ENCODE results near the gene ANKRD66.
"Not testable (repeated sequence)": the region's sequence is repeated elsewhere in the genome, so short reads cannot be mapped to it uniquely, and the experiment has no call there.

Gene ANKRD66
- 0.10 to 2.0 (median 0.34) reads per million in 17 experiments for total RNA-seq

DNA sequence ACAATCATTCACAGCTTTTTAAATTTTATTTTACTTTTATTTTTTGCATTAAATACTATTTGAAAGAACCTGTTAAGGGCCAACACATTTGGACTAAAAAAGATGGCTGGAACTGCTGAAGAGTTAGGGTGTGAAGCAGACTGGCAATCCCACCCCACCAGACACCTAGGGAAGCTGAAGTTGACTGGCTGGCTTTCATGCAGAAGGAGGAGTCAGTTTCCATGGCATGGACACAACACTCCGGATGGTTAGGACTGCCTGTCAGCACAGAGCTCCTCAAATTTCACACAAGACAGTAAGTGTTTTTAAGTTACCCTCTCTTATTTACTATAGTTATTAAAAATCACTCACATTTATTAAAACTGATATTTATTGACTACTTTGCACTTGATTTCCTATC lies at the start of gene ANKRD66:
TSS of gene ANKRD66 (plus strand) at position 238 of the 400 bp plus-strand sequence. CDS start 5,016 bp downstream, outside the sequence.
- DNase-seq = no peak

DNA sequence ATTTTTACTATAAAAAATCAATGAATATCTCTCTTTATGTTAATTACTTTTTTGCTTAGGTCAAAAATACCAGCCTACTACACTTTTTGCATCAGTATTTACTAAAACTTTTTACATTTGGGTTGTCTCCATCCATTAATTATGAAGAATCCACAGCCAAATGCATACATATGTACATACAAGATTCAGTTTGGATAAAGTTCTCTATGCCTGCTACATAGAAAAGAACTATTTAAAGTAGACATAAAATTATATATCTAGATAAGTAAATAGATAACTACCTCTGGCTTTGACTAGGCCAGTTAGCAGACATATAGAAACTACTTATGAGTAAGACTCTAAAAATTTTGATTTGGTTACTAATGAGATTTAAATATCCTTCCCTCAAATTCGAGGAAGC lies 46.8 kb upstream of the ANKRD66 start:
- no peak for DNase-seq

DNA sequence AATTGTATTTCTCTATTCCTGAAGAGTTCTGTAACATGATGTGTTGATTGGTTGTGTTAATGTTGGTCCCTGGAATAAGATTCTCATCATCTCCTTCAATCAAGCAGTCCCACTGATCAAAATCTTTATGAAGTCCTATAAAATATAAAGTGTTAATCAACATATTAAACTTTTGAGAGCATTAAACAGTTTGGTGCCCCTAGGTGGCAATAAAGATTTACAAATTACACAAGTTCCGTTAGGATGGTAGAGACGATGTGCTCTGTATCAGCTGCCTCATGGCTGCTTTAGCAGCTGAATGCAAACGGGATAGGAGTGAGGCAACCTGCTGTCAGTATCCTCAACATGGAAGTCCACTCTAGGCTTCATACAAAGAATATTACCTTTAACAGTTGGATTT lies 42.2 kb upstream of the ANKRD66 start:
- DNase-seq = peak; percentile 41 to 65 (median 52)

DNA sequence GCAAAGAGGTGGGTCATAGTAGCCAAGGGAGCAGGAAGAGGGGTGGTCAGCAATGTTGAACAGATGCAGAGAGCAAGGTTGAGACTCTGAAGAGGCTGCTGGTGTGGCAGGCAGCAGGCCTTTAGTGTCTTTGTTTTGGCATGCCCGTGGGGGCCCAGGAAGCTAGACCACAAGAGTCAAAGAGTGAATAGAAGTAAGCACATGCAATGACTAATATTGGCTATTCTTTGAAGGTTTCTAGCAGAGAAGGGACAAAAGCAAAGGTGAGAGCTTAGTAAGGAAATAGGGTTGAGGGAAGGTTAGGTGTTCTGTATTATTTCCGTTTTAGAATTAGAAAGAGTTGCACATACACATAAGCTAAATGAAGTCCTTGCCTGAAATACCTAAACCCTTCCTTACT lies 40.3 kb upstream of the ANKRD66 start:
- no peak for DNase-seq

DNA sequence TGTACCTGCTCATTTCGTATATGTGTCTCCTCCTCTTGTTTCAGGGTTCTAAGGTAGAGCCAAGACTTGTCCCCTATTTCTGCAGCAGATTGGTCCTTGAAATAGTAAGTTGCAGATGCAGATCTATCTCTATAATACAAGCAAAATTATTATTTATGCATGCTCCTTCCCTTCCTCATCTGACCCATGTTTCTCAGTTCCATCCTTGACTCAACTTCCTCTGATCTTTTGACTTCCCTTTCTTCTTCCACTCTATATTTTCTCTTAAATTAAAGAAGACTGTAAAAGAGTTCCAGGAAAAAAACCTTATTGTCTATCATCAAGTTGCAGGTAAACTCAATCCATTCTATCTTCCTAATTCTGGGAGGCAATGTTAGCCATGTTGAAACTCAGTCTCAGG lies 35.2 kb upstream of the ANKRD66 start:
- peak in 2 of 4 experiments; percentile 49 to 58 for DNase-seq

DNA sequence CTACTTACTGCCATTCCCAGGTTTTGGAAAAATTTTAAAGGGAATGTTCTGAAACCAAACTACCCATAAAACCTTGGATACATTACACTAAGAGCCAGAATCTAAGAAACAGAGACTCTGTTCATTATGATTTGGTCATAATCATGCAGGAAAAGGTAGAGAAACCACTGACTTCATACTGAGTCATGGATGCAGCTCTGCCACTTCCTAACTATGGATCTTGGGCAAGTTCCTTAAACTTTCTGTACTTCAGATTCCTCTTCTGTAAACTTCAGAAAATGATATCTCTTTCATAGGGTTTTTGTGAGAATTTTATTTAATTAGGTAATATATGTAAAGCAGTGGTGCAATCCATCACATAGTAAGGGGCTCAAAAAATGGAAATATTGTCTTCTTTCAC lies 31.6 kb upstream of the ANKRD66 start:
- peak; percentile 56 to 85 (median 71) for DNase-seq

DNA sequence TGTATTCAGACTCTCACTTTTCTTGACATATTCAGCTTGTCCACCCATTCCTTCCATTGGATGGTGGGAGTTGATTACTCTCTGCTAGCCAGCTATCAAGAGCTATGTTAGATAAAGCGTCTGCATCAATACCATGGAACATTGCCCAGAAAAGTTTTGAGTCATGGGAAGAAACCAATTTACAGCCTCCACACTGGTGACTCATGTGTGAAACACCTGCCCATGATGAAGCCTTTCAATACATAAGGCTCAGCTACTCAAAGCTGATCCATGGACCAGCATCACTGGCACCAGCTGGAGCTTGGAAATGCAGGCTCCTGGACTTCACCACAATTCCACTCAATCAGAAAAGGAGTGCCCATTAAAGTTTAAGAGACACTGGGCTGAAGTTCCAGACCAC lies 27.6 kb upstream of the ANKRD66 start:
- DNase-seq = peak in 2 of 4 experiments; percentile 19 to 21

DNA sequence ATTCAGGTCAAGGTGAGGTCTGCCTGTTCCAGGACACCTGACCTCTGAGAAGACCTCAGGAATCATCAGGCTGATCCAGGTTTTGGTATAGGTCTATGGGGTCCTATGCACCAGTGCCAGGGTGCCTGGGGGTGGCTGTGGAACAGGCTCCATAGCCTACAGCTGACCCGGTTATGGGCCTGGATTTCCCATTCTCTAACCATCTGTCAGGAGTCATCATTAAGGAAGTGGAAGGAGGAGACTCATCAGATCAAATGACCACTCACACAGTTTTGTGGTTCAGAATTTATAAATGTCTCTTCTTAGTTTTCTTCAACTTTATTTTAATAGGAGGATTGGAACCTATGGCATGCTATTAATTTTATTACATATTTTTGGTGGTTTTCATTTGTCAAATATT lies 26.3 kb upstream of the ANKRD66 start:
- peak in 3 of 4 experiments; percentile 48 to 54 (median 52) for DNase-seq

DNA sequence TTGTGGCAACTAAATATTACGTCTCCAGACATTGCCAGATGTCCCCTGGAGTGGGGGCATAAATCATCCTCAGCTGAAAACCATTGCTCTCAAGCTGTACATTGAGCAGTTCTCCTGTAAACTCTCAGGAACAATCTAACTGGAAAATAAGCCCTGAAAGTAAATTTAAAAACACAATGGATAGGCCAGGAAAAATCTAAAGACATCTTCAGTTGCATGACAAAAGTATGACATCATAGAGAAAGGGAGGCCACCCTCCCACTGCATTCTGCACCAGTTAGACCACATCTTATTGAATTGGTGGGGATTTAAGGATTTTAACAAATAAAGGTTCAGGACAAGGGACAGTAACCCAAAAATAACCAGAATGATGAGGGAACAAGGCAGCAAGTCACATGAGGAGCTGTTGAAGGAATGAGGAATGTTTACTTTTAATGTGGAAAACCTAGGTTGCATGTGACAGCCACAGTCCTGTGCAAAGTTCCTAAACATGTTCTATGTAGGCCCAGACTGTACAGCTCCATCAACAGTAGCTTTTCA lies 16.9 kb upstream of the ANKRD66 start:
- DNase-seq = peak; percentile 18 to 56 (median 32)

DNA sequence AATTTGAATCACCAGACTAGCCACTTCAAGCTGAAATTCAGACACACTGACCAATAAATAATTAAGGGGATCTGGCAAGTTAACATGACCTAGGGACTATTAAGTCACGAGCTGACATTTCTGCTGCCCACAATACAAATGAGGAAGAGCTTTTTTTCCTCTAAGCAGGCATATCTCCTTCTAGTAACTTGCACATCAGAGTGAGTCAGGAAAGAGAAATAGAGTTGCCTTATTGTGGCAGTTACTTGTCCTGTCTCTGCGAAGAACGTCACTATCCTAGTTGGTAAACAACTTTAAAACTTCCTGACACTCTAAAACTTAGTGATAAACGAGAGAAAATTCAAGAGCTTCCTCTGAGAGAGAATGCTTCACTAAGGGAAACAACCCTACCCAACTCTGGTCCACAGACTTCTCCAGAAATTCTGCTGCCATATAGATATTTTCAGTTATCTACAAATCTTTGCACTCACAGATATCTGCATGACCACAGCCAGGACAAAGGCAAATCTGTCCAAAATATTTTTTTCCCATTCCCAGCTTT lies 15.7 kb upstream of the ANKRD66 start:
- DNase-seq = peak; percentile 79 to 98 (median 90)

DNA sequence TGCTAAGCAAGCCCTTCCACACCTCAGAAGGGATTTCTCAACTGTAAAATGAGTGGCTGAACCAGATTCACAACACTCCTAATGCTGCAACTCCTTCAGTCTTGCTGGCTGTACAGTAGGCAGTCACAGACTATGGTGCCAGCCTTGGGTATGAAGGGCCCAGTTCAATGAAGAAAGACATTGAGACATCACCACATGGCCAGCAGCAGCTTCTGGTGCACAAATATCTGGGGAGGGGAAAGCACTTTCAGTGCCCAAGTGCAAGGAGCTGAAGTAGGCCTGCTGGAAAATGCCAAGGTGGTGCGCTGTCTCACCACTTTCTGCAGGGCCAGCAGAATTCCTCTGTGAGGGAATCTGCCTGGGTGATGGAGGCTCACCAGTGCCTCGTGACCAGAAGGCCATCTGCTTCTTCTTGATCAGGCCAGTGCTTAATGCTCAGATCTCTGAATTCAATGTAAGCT lies 13.4 kb upstream of the ANKRD66 start:
- peak; percentile 59 to 63 (median 59) for DNase-seq

DNA sequence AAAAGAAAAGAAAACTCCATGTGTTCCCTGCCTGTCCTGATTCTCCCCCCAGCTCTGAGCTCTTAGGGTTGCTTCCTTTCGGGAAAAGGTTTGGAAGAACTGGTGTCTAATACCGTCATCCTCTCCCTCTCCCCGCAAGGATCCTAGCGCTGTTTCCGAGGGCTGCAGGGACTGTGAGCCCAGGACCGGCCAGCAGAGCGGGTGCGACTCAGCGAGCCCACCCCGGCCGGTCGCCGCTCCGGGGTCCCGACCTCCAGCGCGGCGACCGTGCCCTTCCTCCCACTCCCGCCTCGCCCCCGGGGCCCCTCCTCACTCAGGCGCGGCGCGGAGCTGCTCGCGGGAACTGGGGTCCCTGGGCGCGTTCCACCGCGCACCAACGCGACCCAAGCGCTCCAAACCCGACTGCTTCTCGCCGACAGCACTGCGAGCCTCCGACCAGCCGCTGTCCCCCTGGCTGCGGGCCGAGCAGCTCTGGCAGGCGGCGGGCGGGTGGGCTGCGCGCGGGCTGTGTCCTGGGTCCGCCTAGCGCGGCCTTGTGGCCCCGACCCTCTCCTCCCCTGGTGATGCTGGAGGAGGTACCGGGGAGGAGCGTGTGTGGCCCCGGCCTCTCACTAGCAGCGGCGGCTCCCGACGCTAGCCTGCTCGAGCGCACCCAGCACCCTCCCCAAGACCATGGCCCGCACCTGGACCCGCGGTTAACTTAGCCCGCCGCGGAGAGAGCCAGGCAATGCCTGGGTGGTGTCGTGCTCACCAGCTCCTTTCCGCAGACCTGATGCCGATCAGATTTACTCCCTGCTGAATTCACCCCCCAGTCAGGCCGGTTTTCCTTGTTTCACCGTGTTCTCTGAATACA lies 11.6 kb upstream of the ANKRD66 start, which contains the start of gene PLA2G7:
TSS of gene PLA2G7 (minus strand) at position 509 of the 853 bp plus-strand sequence. CDS start 12,484 bp downstream, outside the sequence.
- DNase-seq = peak; percentile 78 to 92 (median 90)

DNA sequence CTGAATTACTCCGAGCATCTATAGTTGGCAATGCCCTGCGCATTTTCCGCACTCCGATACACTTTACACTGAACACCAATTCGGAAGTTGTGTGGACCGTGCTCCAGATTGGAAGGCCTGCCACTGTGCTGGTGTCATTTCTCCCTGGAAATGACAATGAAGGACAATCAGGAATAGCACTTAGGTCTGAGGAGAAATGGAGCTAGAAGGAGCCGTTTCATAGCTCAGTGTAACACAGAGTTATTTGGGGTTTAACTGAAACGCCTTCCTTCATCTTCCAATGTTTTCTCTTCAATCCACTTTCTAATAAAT lies 11.1 kb upstream of the ANKRD66 start:
- DNase-seq = no peak

DNA sequence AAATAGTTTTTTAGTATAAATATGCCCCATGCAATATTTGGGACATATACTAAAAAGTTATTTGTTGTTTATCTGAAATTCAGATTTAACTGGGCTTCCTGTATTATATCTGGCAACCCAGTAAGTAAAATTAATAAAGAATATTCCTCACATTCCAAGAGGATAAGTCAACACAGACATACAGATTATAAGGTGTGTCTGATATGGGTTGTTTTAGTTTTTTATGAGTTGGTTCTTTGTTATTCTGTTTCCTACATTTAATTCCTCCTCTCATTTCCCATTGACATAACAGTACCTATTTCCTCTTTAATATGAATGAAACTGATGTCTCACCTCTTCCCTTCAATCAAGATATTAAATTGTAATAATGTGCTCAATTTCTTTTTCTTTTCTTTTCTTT lies 9.8 kb upstream of the ANKRD66 start:
- DNase-seq = no peak

DNA sequence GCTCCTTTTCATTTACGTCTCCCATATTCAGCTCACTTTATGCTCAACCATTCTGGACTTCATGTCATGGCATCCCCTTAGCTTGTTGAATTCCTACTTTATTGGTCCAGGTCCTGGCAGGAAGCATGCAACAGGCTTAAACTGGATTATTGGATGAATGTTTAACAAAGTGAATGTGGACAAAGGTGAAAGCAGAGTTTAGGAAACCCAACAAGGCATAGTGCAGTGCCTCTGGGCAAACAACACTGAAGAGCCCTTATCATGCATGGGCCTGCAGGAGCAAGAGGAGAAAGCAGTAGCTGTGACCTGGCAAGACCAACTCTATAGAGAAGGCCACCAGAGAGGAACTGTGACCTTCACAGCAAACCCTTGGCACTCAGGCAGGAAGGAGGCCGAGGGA lies 5.3 kb upstream of the ANKRD66 start:
- DNase-seq = no peak

DNA sequence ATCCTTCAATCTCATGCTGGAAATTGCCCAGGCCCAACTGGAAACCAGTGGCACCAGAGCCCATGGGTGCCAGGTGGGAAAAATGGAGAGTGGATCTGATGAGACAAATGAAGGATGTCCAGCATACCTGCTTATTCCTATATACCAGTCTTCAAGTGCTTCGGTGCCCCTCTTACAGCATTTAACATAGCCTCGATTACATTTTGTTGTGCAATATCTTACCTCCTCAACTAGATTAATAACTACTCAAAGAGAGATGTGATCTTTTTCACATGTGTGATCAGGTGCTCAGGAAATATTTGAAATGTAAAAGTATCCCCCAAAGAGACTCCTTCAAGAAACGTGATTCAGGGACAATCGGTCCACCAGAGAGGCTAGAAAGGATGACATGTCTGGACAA lies 4.8 kb upstream of the ANKRD66 start:
- DNase-seq = no peak

DNA sequence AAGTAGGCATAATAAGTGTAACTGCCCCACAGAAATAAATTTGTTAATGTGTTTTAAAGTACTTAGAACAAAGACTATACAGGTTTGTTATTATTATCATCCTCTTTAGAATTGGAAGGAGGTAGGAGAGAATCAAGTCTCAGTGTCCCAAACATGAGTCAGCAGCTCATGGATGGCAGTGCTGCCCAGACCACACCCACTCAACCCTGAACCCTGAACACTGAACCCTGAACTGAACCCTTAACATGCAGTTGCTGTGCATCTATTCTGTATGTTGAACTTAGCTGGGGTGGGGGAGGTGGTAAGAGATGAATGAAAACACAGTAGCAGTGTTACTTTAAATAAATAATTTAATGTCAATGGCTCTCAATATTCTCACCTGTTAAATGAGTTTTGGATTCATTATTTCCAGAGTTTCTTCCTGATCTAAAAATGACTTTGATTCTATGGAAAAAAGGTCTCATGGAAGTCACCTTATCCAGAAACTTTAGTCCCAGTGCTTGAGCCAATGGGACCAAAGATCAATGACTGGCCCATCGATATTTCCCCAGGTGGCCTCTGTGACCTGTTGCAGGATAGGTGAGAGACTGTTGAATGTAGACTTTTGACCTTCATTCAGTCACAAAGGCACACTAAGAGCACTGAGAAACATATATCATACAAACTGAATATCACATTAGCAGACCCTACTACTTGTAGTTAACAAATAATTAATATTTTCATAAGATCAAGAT lies 3.1 kb upstream of the ANKRD66 start:
- no peak for DNase-seq

DNA sequence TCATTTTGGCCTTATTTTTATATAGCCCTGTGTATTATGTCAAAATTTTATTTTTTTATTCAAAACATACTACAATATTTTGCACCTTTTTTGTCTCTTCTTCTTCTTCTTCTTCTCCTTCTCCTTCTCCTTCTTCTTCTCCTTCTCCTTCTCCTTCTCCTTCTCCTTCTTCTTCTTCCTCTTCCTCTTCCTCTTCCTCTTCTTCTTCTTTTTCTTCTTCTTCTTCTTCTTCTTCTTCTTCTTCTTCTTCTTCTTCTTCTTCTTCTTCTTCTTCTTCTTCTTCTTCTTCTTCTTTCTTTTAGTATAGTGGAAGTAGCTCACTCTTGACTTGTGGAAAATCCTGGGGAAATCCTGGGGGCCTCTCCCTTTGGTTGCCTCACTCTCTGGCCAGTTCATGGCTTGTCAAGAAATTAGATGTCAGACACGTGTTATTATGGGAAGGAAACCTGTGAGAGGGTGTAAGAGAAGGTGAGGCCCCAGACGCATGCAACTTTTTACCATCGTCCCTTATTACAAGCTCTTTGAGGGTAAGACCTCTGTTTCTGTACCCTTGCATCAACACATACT lies 2.5 kb upstream of the ANKRD66 start:
- DNase-seq = not testable (repeated sequence)

DNA sequence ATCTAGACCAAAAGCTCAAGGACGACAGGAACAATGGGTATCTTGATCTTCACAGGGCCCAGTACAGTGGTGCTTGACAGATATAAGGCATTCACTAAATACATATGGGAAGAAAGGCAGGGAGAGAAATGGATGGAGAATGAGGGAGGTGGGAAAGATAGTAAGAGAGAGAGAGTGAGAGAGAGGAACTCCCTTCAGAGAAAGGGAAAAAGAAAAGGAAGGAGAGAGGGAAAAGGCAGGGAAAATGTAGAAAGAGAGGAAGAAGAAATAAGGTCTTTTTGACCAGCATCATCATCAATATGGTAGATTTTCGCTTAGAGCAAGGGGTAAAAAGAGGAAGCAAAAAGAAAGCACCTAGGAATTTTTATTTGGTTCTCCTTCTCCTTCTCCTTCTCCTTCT lies 760 bp upstream of the ANKRD66 start:
- DNase-seq = no peak

DNA sequence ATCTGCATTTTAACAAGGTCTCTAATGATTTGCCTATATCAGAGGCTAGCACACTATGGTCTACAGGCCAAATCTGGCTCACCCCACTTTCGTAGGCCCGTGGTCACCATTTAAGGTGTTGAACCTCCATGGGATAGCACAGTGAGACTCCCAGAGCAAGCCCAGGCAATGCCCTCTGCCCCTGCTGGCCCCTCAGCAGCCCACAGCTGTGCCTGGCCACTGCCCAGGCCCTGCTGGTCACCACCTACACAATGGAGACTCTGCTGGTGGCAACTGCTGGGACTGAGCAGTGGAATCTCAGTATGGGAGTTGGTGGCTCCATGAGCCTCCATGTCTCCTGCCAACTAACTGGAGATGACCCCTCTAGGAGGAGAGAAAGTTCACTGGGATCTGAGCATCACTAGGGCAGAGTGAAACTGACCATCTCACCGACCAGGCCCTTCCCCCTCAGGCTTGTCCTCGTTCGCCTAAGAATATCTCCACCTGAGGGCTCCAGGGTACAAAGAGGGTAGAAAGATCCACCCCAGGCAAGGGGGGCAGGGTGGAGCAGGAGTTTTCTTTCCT lies 2.3 kb downstream of the ANKRD66 start:
- DNase-seq = no peak

DNA sequence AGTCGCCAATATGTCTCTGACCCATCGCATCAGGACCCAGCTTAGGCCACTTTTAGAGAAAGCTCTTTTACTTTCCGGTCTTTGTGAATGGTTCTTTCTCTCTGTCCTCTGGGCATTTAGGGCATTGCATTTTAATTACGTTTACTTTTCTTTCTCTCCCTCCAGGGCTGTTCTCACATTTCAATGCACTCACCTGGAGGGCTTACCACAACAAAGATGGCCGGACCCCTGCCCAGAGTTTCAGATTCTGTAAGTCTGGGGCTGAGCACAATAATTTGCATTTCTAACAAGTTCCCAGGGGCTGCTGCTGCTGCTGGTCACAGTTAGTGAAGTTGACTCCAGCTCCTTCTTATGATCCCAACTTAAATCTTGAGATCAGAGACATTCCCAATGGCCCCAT lies 3.0 kb downstream of the ANKRD66 start:
- no peak for DNase-seq

DNA sequence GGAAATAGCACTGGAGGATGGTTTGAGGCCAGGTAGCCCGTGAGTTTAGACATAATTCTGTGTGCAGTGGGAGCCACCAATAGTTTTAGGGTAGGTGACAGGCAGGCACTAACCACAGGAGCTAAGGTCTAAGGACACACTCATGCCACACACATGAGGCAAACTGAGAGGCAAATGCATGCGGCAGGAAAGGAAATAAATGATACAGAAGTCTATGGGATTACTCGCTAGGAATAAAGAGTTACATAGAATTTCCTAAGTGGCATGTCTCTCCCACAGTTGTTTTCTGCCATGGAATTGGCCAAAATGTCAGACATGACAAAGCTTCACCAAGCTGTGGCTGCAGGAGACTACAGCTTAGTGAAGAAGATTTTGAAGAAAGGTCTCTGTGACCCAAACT lies 4.9 kb downstream of the ANKRD66 start:
- DNase-seq = no peak

All from suppressor macrophage (primary cell).